Karpas-422 (cell line): ENCODE results near the gene RPL14. TPM values are rescaled to one million over a fixed set of nuclear protein-coding genes. Genes with fewer than 3 reads are reported as not detected.

Experiments used
- DNase-seq: peaks from one replicate; pipeline ENCODE4 v3.0.0-alpha.2; 2015
- H2AFZ ChIP-seq: fragments of 200-600 bp; sonication (generic); 2 replicates; pipeline ENCODE4 v1.6.1; 2014; ENCODE audit warnings: antibody characterized with exemption, low read length, mixed read lengths
- H3K27ac ChIP-seq: fragments of 200-600 bp; sonication (generic); 2 replicates; pipeline ENCODE4 v1.5.1; 2014; ENCODE audit warnings: mild to moderate bottlenecking, low read length, moderate library complexity
- H3K27me3 ChIP-seq: fragments of 200-600 bp; sonication (generic); 2 replicates; pipeline ENCODE4 v1.6.1; 2014; ENCODE audit warnings: low read length, mixed read lengths
- H3K36me3 ChIP-seq: fragments of 200-600 bp; sonication (generic); 2 replicates; pipeline ENCODE4 v1.6.1; 2014; ENCODE audit warnings: low read length, mixed read lengths; ENCODE audit not compliant: insufficient read depth
- H3K4me1 ChIP-seq: fragments of 200-600 bp; sonication (generic); 2 replicates; pipeline ENCODE4 v1.6.1; 2014; ENCODE audit warnings: mild to moderate bottlenecking, low read length, mixed read lengths
- H3K4me2 ChIP-seq: fragments of 200-600 bp; sonication (generic); 2 replicates; pipeline ENCODE4 v1.6.1; 2014; ENCODE audit warnings: low read length, low read depth, mild to moderate bottlenecking; ENCODE audit not compliant: poor library complexity, severe bottlenecking
- H3K4me3 ChIP-seq: fragments of 200-600 bp; sonication (generic); 2 replicates; pipeline ENCODE4 v1.5.1; 2014; ENCODE audit warnings: mild to moderate bottlenecking, antibody characterized with exemption, low read length, mixed read lengths
- H3K79me2 ChIP-seq: fragments of 200-600 bp; sonication (generic); 2 replicates; pipeline ENCODE4 v1.6.1; 2014; ENCODE audit warnings: mild to moderate bottlenecking, low read length, mixed read lengths
- H3K9ac ChIP-seq: fragments of 200-600 bp; sonication (generic); 2 replicates; pipeline ENCODE4 v1.6.0; 2014; ENCODE audit warnings: low read length
- H3K9me2 ChIP-seq: fragments of 200-600 bp; sonication (generic), shearing (Covaris generic); replicated peaks from 2 replicates; pipeline ENCODE4 v1.6.0; 2014; ENCODE audit warnings: mild to moderate bottlenecking, low read length, moderate library complexity; ENCODE audit not compliant: insufficient read depth
- H3K9me3 ChIP-seq: fragments of 300-700, 200-600 bp; sonication (generic); 2 replicates; pipeline ENCODE4 v1.6.1; 2014; ENCODE audit warnings: low read length, mixed read lengths
- H4K20me1 ChIP-seq: fragments of 200-600 bp; sonication (generic); 2 replicates; pipeline ENCODE4 v1.6.1; 2014; ENCODE audit warnings: mild to moderate bottlenecking, antibody characterized with exemption, low read length, low read depth; ENCODE audit not compliant: insufficient read depth
- small RNA-seq: library from RNA; depleted of rRNA; stranded (forward); fragments of <200 nt; gene quantifications from one replicate; pipeline ENCODE3, GENCODE V24; 2014
- total RNA-seq: library from RNA; depleted of rRNA; stranded (reverse); fragments of >200 nt; shearing (Covaris generic); gene quantifications from 2 replicates; pipeline ENCODE4 v1.2.3, GENCODE V29; 2014; ENCODE audit warnings: low replicate concordance; rRNA removed

The RPL14 gene
- total RNA-seq, 1 experiment from 2014 or later, result 726 TPM

- Histone ChIP-seq H3K9ac (no peak overlapping the region), H3K36me3 (no peaks in the 10 kb centered on the region; the same call in 1 of the 2 replicates), H3K27me3 (no peaks in the 10 kb centered on the region), H3K27ac (no peak overlapping the region), H3K9me3 (no peaks in the 10 kb centered on the region), H2AFZ (no peak overlapping the region), H3K4me1 (no peaks in the 10 kb centered on the region), H3K4me3 (no peak overlapping the region), H3K4me2 (no peak overlapping the region), H3K79me2 (no peaks in the 10 kb centered on the region), H4K20me1 (no peaks in the 10 kb centered on the region), H3K9me2 (no peaks in the 10 kb centered on the region)
- no peak for DNase-seq
Measured at GRCh38 chr3:40518067-40518466, 60.9 kb downstream of the RPL14 start.

Small RNA genes within 50 kb of the gene (small RNA-seq; reads per million reads assigned to genes)
- gene RNU5B-2P, result 24.7 reads per million, percentile 97 among the genes with 10 or more reads in this experiment

Other genes starting within 250 kb of the RPL14 start
- gene EIF1B, start 147.6 kb upstream of the RPL14 start, total RNA-seq, result 26.6 and 41.9 TPM in 2 replicates
- gene ENTPD3, start 70.2 kb upstream of the RPL14 start, total RNA-seq, result not detected in 2 replicates
- 13.1 and 13.3 TPM in 2 replicates for gene ZNF619, start 19.8 kb downstream of the RPL14 start, total RNA-seq
- gene ZNF620, start 48.7 kb downstream of the RPL14 start, total RNA-seq, result 2.6 and 3.1 TPM in 2 replicates
- gene ZNF621, start 67.6 kb downstream of the RPL14 start, total RNA-seq, result 6.2 and 14.7 TPM in 2 replicates